NCI-H446 treated with DMSO at 0.1 percent for 48 hours (cell line): Measurements from ENCODE around the gene RSRC1.
"Not testable (repeated sequence)": the region's sequence is repeated elsewhere in the genome, so short reads cannot be mapped to it uniquely, and the experiment has no call there.

Source experiments
- DNase-seq: peaks from one replicate; lab custom pipeline; 2025; lab: John Stamatoyannopoulos, UW

Gene RSRC1

GRCh38 chr3:158402590-158402989, 292.7 kb downstream of the RSRC1 start:
- DNase-seq: no peak

GRCh38 chr3:158403013-158403412, 293.1 kb downstream of the RSRC1 start:
- DNase-seq: no peak

- DNase-seq: no peak
These were observed 294.3 kb downstream of the RSRC1 start for GRCh38 chr3:158404131-158404718.

- no peak for DNase-seq
These were observed 295.6 kb downstream of the RSRC1 start for GRCh38 chr3:158405507-158405906.

- no peak for DNase-seq
These were observed 298.1 kb downstream of the RSRC1 start for GRCh38 chr3:158407844-158408517.

GRCh38 chr3:158408518-158408897, 298.6 kb downstream of the RSRC1 start:
- not testable (repeated sequence) for DNase-seq

- no peak for DNase-seq
These were observed 308.1 kb downstream of the RSRC1 start for GRCh38 chr3:158418035-158418434.

- no peak for DNase-seq
These were observed 310.1 kb downstream of the RSRC1 start for GRCh38 chr3:158419820-158420653.

GRCh38 chr3:158420654-158421396, 310.9 kb downstream of the RSRC1 start:
- DNase-seq: no peak

GRCh38 chr3:158430448-158430847, 320.6 kb downstream of the RSRC1 start:
- DNase-seq: no peak

- DNase-seq: no peak
These were observed 321.1 kb downstream of the RSRC1 start for GRCh38 chr3:158430968-158431367.

GRCh38 chr3:158431829-158432228, 321.9 kb downstream of the RSRC1 start:
- peak; percentile 38 for DNase-seq

- DNase-seq: peak; percentile 63
These were observed 324.6 kb downstream of the RSRC1 start for GRCh38 chr3:158434412-158435038.

- no peak for DNase-seq
These were observed 333.7 kb downstream of the RSRC1 start for GRCh38 chr3:158443632-158444031.

GRCh38 chr3:158447408-158447807, 337.5 kb downstream of the RSRC1 start:
- DNase-seq: no peak

GRCh38 chr3:158451405-158452055, 341.6 kb downstream of the RSRC1 start:
- DNase-seq: no peak

GRCh38 chr3:158452334-158452733, 342.4 kb downstream of the RSRC1 start:
- no peak for DNase-seq

GRCh38 chr3:158453004-158453403, 343.1 kb downstream of the RSRC1 start:
- no peak for DNase-seq

- DNase-seq: no peak
These were observed 344.0 kb downstream of the RSRC1 start for GRCh38 chr3:158453865-158454264.

GRCh38 chr3:158455406-158455805, 345.5 kb downstream of the RSRC1 start:
- no peak for DNase-seq

- no peak for DNase-seq
These were observed 346.2 kb downstream of the RSRC1 start for GRCh38 chr3:158456114-158456513.
